ENCODE measurements around the gene PIAS4. TPM values are rescaled to one million over a fixed set of nuclear protein-coding genes. Genes with fewer than 3 reads are reported as not detected.

The PIAS4 gene
- total and polyA plus RNA-seq, 9 of the 15 experiments (the other 6 are each of a cell fraction or from before 2014, with no cell fraction given) = 0.27 to 34.9 (median 14.4) TPM

GRCh38 chr19:3984908-3985642, 22.5 kb upstream of the PIAS4 start, which contains the start of gene EEF2 (continued):
- TF ChIP-seq GMEB1 (CRISPR knock-in tag; IDR thresholded peaks at IDR 0.05) (peak; percentile 86), ZNF143 (CRISPR knock-in tag; IDR thresholded peaks at IDR 0.05) (no peak; the same call in 1 of the 2 replicates), SRSF7 (optimal IDR thresholded peaks at IDR 0.05; ENCODE audit: low read depth, low read length) (no peak), ZNF232 (CRISPR knock-in tag; IDR thresholded peaks at IDR 0.05) (peak; percentile 77; the same call in 1 of the 2 replicates), MXD1 (CRISPR knock-in tag; IDR thresholded peaks at IDR 0.05; ENCODE audit: borderline replicate concordance, poor library complexity, severe bottlenecking) (peak; percentile 44), MCM3 (IDR thresholded peaks at IDR 0.05) (no peak), CREB3 (tag; conservative IDR thresholded peaks at IDR 0.05; ENCODE audit: low read depth) (no peak), FOXK1 (CRISPR knock-in tag; IDR thresholded peaks at IDR 0.05; ENCODE audit: borderline replicate concordance) (0 out of 2 replicates have a peak, but pooled peaks have one; percentile 39), ZNF23 (CRISPR knock-in tag; IDR thresholded peaks at IDR 0.05) (no peak), ZNF140 (CRISPR knock-in tag; IDR thresholded peaks at IDR 0.05) (no peak), RBM25 (IDR thresholded peaks at IDR 0.05; ENCODE audit: low read depth, low read length, severe bottlenecking) (no peak), HINFP (tag; conservative IDR thresholded peaks at IDR 0.05; ENCODE audit: low read depth) (no peak), DDX20 (tag; IDR thresholded peaks at IDR 0.05; ENCODE audit: low read depth) (no peak), HNRNPUL1 (IDR thresholded peaks at IDR 0.05; ENCODE audit: low read length) (no peak), NFYB (IDR thresholded peaks at IDR 0.05; ENCODE audit: extremely low read depth, insufficient read length) (no peak), ZC3H8 (IDR thresholded peaks at IDR 0.05) (no peak), KDM2B (CRISPR knock-in tag; IDR thresholded peaks at IDR 0.05) (no peak), EP400 (IDR thresholded peaks at IDR 0.05) (peak; percentile 98), FOXJ2 (tag; IDR thresholded peaks at IDR 0.05) (no peak), RBBP5 (IDR thresholded peaks at IDR 0.05; ENCODE audit: borderline replicate concordance, insufficient read depth, low read length, poor library complexity, severe bottlenecking) (peak; percentile 99), SIN3B (IDR thresholded peaks at IDR 0.05; ENCODE audit: low read depth) (peak; percentile 76), ZKSCAN8 (CRISPR knock-in tag; IDR thresholded peaks at IDR 0.05) (no peak), KLF6 (CRISPR knock-in tag; IDR thresholded peaks at IDR 0.05; ENCODE audit: borderline replicate concordance) (no peak), SREBF1 (IDR thresholded peaks at IDR 0.05; ENCODE audit: borderline replicate concordance, low read depth, low read length) (no peak)
